MM.1S (cell line): Measurements from ENCODE around the gene MON1B.

Experiments
- EZH2 ChIP-seq: fragments of 300-600 bp; sonication (generic); optimal IDR thresholded peaks from 2 replicates; pipeline ENCODE3; 2017; ENCODE audit warnings: low read depth, mild to moderate bottlenecking, antibody characterized with exemption, low read length, mixed read lengths
- TF ChIP-seq, protein P1 (sequence below): fragments of 300-600 bp; sonication (generic); IDR thresholded peaks from 2 replicates; pipeline ENCODE4 v1.5.1; 2016; ENCODE audit warnings: antibody characterized with exemption, low read length, mixed read lengths

DNA sequence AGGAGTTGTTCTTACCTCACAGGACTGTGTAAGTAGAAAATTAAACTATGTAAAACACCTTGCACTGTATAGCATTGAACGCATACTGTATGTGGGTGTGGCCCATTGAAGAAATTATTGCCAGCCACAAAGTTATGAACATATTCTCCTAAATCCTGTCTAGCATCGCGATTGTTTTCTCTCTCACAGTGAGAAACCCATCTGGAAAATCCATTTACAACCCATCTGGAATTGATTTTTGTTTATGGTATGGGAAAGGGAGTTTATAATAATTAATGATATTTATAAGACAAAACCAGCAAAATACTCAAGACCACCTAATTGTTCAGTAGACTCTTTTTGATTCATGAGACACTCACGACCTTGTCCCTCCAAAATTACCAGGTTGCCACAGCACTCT, 22.1 kb upstream of the MON1B start:
- TF ChIP-seq, protein P1, sequence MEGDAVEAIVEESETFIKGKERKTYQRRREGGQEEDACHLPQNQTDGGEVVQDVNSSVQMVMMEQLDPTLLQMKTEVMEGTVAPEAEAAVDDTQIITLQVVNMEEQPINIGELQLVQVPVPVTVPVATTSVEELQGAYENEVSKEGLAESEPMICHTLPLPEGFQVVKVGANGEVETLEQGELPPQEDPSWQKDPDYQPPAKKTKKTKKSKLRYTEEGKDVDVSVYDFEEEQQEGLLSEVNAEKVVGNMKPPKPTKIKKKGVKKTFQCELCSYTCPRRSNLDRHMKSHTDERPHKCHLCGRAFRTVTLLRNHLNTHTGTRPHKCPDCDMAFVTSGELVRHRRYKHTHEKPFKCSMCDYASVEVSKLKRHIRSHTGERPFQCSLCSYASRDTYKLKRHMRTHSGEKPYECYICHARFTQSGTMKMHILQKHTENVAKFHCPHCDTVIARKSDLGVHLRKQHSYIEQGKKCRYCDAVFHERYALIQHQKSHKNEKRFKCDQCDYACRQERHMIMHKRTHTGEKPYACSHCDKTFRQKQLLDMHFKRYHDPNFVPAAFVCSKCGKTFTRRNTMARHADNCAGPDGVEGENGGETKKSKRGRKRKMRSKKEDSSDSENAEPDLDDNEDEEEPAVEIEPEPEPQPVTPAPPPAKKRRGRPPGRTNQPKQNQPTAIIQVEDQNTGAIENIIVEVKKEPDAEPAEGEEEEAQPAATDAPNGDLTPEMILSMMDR, result no peak
- no peak for TF ChIP-seq EZH2
